Measurements from ENCODE around the gene GTF3C2.
A peak's percentile ranks its signal among the peaks of the same experiment; 100 is the strongest.
"Not testable (repeated sequence)": the region's sequence is repeated elsewhere in the genome, so short reads cannot be mapped to it uniquely, and the experiment has no call there.

Gene GTF3C2

GRCh38 chr2:27370026-27370815, 13.7 kb upstream of the GTF3C2 start, which contains the start of the genes EIF2B4 and SNX17:
EIF2B4 (minus strand) TSS chr2:27370338; CDS start chr2:27370314, 24 bp downstream.
SNX17 (plus strand) TSS chr2:27370616; CDS start chr2:27370744, 128 bp downstream.
- Histone ChIP-seq H3K36me3 (ENCODE audit: control insufficient read depth, insufficient read depth, low read length) (peaks cover 61% of the 10 kb centered on the region), H3K4me1 (ENCODE audit: control insufficient read depth, insufficient read depth, low read length) (peaks cover 11% of the 10 kb centered on the region; the same call in 1 of the 2 replicates), H3K9me3 (ENCODE audit: control insufficient read depth, insufficient read depth, low read depth, low read length) (no peaks in the 10 kb centered on the region), H3K27me3 (ENCODE audit: control insufficient read depth, insufficient read depth, low read length) (no peaks in the 10 kb centered on the region), H3K4me3 (ENCODE audit: low read depth, low read length) (peak within 1 kb of the TSS; percentile 82), H3K9ac (ENCODE audit: low read length) (peak within 1 kb of the TSS; percentile 92), H3K27ac (ENCODE audit: low read depth, low read length) (peak within 1 kb of the TSS; percentile 78)

GRCh38 chr2:27369471-27370025, 13.0 kb upstream of the GTF3C2 start:
- peak overlapping the region; percentile 61 for H3K27ac ChIP-seq (ENCODE audit: low read depth, low read length)
- peaks cover 11% of the 10 kb centered on the region; the same call in 1 of the 2 replicates for H3K4me1 ChIP-seq (ENCODE audit: control insufficient read depth, insufficient read depth, low read length)
- peak overlapping the region; percentile 82 for H3K4me3 ChIP-seq (ENCODE audit: low read depth, low read length)
- H3K9me3 ChIP-seq (ENCODE audit: control insufficient read depth, insufficient read depth, low read depth, low read length) = no peaks in the 10 kb centered on the region
- peaks cover 56% of the 10 kb centered on the region for H3K36me3 ChIP-seq (ENCODE audit: control insufficient read depth, insufficient read depth, low read length)
- H3K27me3 ChIP-seq (ENCODE audit: control insufficient read depth, insufficient read depth, low read length) = no peaks in the 10 kb centered on the region
- H3K9ac ChIP-seq (ENCODE audit: low read length) = peak overlapping the region; percentile 90

- Histone ChIP-seq H3K27me3 (ENCODE audit: control insufficient read depth, insufficient read depth, low read length) (no peaks in the 10 kb centered on the region), H3K27ac (ENCODE audit: low read depth, low read length) (no peak overlapping the region), H3K9me3 (ENCODE audit: control insufficient read depth, insufficient read depth, low read depth, low read length) (no peaks in the 10 kb centered on the region), H3K36me3 (ENCODE audit: control insufficient read depth, insufficient read depth, low read length) (peaks cover 46% of the 10 kb centered on the region), H3K4me1 (ENCODE audit: control insufficient read depth, insufficient read depth, low read length) (no peaks in the 10 kb centered on the region), H3K9ac (ENCODE audit: low read length) (no peak overlapping the region), H3K4me3 (ENCODE audit: low read depth, low read length) (no peak overlapping the region)
Observed at GRCh38 chr2:27363933-27364332, 7.4 kb upstream of the GTF3C2 start.

GRCh38 chr2:27362678-27363420, 6.3 kb upstream of the GTF3C2 start:
- Histone ChIP-seq H3K4me3 (ENCODE audit: low read depth, low read length) (no peak overlapping the region), H3K36me3 (ENCODE audit: control insufficient read depth, insufficient read depth, low read length) (peaks cover 41% of the 10 kb centered on the region), H3K4me1 (ENCODE audit: control insufficient read depth, insufficient read depth, low read length) (no peaks in the 10 kb centered on the region), H3K27me3 (ENCODE audit: control insufficient read depth, insufficient read depth, low read length) (no peaks in the 10 kb centered on the region), H3K9me3 (ENCODE audit: control insufficient read depth, insufficient read depth, low read depth, low read length) (peaks cover under 1% of the 10 kb centered on the region; the same call in 1 of the 2 replicates), H3K27ac (ENCODE audit: low read depth, low read length) (no peak overlapping the region), H3K9ac (ENCODE audit: low read length) (no peak overlapping the region)

GRCh38 chr2:27356056-27356381, 545 bp downstream of the GTF3C2 start:
- 0 out of 2 replicates have a peak, but pooled peaks cover 5% of the 10 kb centered on the region for H3K36me3 ChIP-seq (ENCODE audit: control insufficient read depth, insufficient read depth, low read length)
- peak overlapping the region; percentile 97 for H3K4me3 ChIP-seq (ENCODE audit: low read depth, low read length)
- H3K9me3 ChIP-seq (ENCODE audit: control insufficient read depth, insufficient read depth, low read depth, low read length) = peaks cover 2% of the 10 kb centered on the region; the same call in 1 of the 2 replicates
- H3K27me3 ChIP-seq (ENCODE audit: control insufficient read depth, insufficient read depth, low read length) = no peaks in the 10 kb centered on the region
- peak overlapping the region; percentile 98 for H3K9ac ChIP-seq (ENCODE audit: low read length)
- H3K27ac ChIP-seq (ENCODE audit: low read depth, low read length) = peak overlapping the region; percentile 96
- H3K4me1 ChIP-seq (ENCODE audit: control insufficient read depth, insufficient read depth, low read length) = peaks cover 26% of the 10 kb centered on the region

GRCh38 chr2:27354597-27354927, 2.0 kb downstream of the GTF3C2 start:
- Histone ChIP-seq H3K9me3 (ENCODE audit: control insufficient read depth, insufficient read depth, low read depth, low read length) (peaks cover 2% of the 10 kb centered on the region; the same call in 1 of the 2 replicates), H3K36me3 (ENCODE audit: control insufficient read depth, insufficient read depth, low read length) (peaks cover 12% of the 10 kb centered on the region), H3K4me3 (ENCODE audit: low read depth, low read length) (no peak overlapping the region), H3K4me1 (ENCODE audit: control insufficient read depth, insufficient read depth, low read length) (peaks cover 26% of the 10 kb centered on the region), H3K27me3 (ENCODE audit: control insufficient read depth, insufficient read depth, low read length) (no peaks in the 10 kb centered on the region), H3K9ac (ENCODE audit: low read length) (no peak overlapping the region), H3K27ac (ENCODE audit: low read depth, low read length) (no peak overlapping the region)

GRCh38 chr2:27353762-27354596, 2.6 kb downstream of the GTF3C2 start:
- H3K27ac ChIP-seq (ENCODE audit: low read depth, low read length) = peak overlapping the region; percentile 6; the same call in 1 of the 2 replicates
- H3K9me3 ChIP-seq (ENCODE audit: control insufficient read depth, insufficient read depth, low read depth, low read length) = peaks cover 2% of the 10 kb centered on the region; the same call in 1 of the 2 replicates
- peak overlapping the region; percentile 10 for H3K9ac ChIP-seq (ENCODE audit: low read length)
- H3K27me3 ChIP-seq (ENCODE audit: control insufficient read depth, insufficient read depth, low read length) = no peaks in the 10 kb centered on the region
- H3K36me3 ChIP-seq (ENCODE audit: control insufficient read depth, insufficient read depth, low read length) = peaks cover 12% of the 10 kb centered on the region
- peaks cover 26% of the 10 kb centered on the region for H3K4me1 ChIP-seq (ENCODE audit: control insufficient read depth, insufficient read depth, low read length)
- H3K4me3 ChIP-seq (ENCODE audit: low read depth, low read length) = peak overlapping the region; percentile 26; the same call in 1 of the 2 replicates

- not testable (repeated sequence) for H3K9ac ChIP-seq (ENCODE audit: low read length); H3K27me3 ChIP-seq (ENCODE audit: control insufficient read depth, insufficient read depth, low read length); H3K36me3 ChIP-seq (ENCODE audit: control insufficient read depth, insufficient read depth, low read length); H3K27ac ChIP-seq (ENCODE audit: low read depth, low read length); H3K9me3 ChIP-seq (ENCODE audit: control insufficient read depth, insufficient read depth, low read depth, low read length); H3K4me3 ChIP-seq (ENCODE audit: low read depth, low read length)
- H3K4me1 ChIP-seq (ENCODE audit: control insufficient read depth, insufficient read depth, low read length) = peaks cover 26% of the 10 kb centered on the region
Observed at GRCh38 chr2:27353386-27353761, 3.2 kb downstream of the GTF3C2 start.

GRCh38 chr2:27351802-27352598, 4.6 kb downstream of the GTF3C2 start:
- Histone ChIP-seq H3K4me3 (ENCODE audit: low read depth, low read length) (no peak overlapping the region), H3K27ac (ENCODE audit: low read depth, low read length) (no peak overlapping the region), H3K27me3 (ENCODE audit: control insufficient read depth, insufficient read depth, low read length) (no peaks in the 10 kb centered on the region), H3K9me3 (ENCODE audit: control insufficient read depth, insufficient read depth, low read depth, low read length) (no peaks in the 10 kb centered on the region), H3K36me3 (ENCODE audit: control insufficient read depth, insufficient read depth, low read length) (peaks cover 7% of the 10 kb centered on the region), H3K9ac (ENCODE audit: low read length) (no peak overlapping the region), H3K4me1 (ENCODE audit: control insufficient read depth, insufficient read depth, low read length) (peaks cover 26% of the 10 kb centered on the region)
